ENCODE results near the gene GALNT12. TPM values are rescaled to one million over a fixed set of nuclear protein-coding genes. Genes with fewer than 3 reads are reported as not detected.

The GALNT12 gene
- total RNA-seq, 1 experiment from 2014 or later, result 14.8 TPM

GRCh38 chr9:98886691-98887229 lies 79.3 kb downstream of the GALNT12 start:
- POLR2A ChIA-PET (ENCODE audit: unreplicated experiment), result no interaction called here
- Histone ChIP-seq H3K9ac (ENCODE audit: low read length) (no peak overlapping the region), H3K9me3 (ENCODE audit: low read length) (no peaks in the 10 kb centered on the region), H3K27me3 (ENCODE audit: low read length) (no peaks in the 10 kb centered on the region; the same call in 1 of the 2 replicates), H2AFZ (ENCODE audit: low read length) (no peak overlapping the region), H4K20me1 (ENCODE audit: low read length) (no peaks in the 10 kb centered on the region), H3K4me3 (ENCODE audit: low read length) (no peak overlapping the region), H3K79me2 (ENCODE audit: low read length) (no peaks in the 10 kb centered on the region), H3K9me2 (replicated peaks; ENCODE audit: low read length) (no peaks in the 10 kb centered on the region), H3F3A (ENCODE audit: low read length, unreplicated experiment) (no peaks in the 10 kb centered on the region), H3K27ac (ENCODE audit: low read length) (no peak overlapping the region), H3K4me2 (ENCODE audit: low read length) (no peak overlapping the region), H3K36me3 (ENCODE audit: low read depth, low read length) (no peaks in the 10 kb centered on the region), H3K4me1 (ENCODE audit: insufficient read depth, low read length) (no peaks in the 10 kb centered on the region)
- TF ChIP-seq EZH2phosphoT487 (IDR thresholded peaks at IDR 0.05; ENCODE audit: borderline replicate concordance, low read length), result no peak
- no peak for TF ChIP-seq EZH2 (IDR thresholded peaks at IDR 0.05; ENCODE audit: low read length, unreplicated experiment)
- no peak for TF ChIP-seq CTCF (conservative IDR thresholded peaks at IDR 0.05; ENCODE audit: low read depth, low read length)
- no peak for DNase-seq
- CTCF ChIA-PET, result no interaction called here
- no peak for ATAC-seq
- intact Hi-C loops (cut with micrococcal nuclease), result no loop called here
- BruUV-seq (replicated peaks), result no TSS peak

GRCh38 chr9:98887918-98888510 lies 80.5 kb downstream of the GALNT12 start:
- peak; percentile 58 for DNase-seq
- Histone ChIP-seq H3K79me2 (ENCODE audit: low read length) (no peaks in the 10 kb centered on the region), H3K4me3 (ENCODE audit: low read length) (no peak overlapping the region), H3F3A (ENCODE audit: low read length, unreplicated experiment) (no peaks in the 10 kb centered on the region), H3K27ac (ENCODE audit: low read length) (no peak overlapping the region), H3K9me3 (ENCODE audit: low read length) (no peaks in the 10 kb centered on the region), H3K9ac (ENCODE audit: low read length) (no peak overlapping the region), H3K4me2 (ENCODE audit: low read length) (no peak overlapping the region), H3K27me3 (ENCODE audit: low read length) (no peaks in the 10 kb centered on the region; the same call in 1 of the 2 replicates), H3K9me2 (replicated peaks; ENCODE audit: low read length) (no peaks in the 10 kb centered on the region), H3K4me1 (ENCODE audit: insufficient read depth, low read length) (no peaks in the 10 kb centered on the region), H4K20me1 (ENCODE audit: low read length) (no peaks in the 10 kb centered on the region), H2AFZ (ENCODE audit: low read length) (no peak overlapping the region), H3K36me3 (ENCODE audit: low read depth, low read length) (no peaks in the 10 kb centered on the region)
- ChIA-PET CTCF (no interaction called here), POLR2A (ENCODE audit: unreplicated experiment) (no interaction called here)
- BruUV-seq (replicated peaks), result no TSS peak
- intact Hi-C loops (cut with micrococcal nuclease), result no loop called here
- TF ChIP-seq EZH2 (IDR thresholded peaks at IDR 0.05; ENCODE audit: low read length, unreplicated experiment) (no peak), CTCF (conservative IDR thresholded peaks at IDR 0.05; ENCODE audit: low read depth, low read length) (no peak), EZH2phosphoT487 (IDR thresholded peaks at IDR 0.05; ENCODE audit: borderline replicate concordance, low read length) (no peak)
- ATAC-seq, result no peak; the same call in 1 of the 2 replicates

- intact Hi-C loops (cut with micrococcal nuclease), result no loop called here
- ChIA-PET POLR2A (ENCODE audit: unreplicated experiment) (no interaction called here), CTCF (no interaction called here)
- ATAC-seq, result no peak
- H3K79me2 ChIP-seq (ENCODE audit: low read length), result no peaks in the 10 kb centered on the region
- no peak overlapping the region for H2AFZ ChIP-seq (ENCODE audit: low read length)
- no peak overlapping the region for H3K27ac ChIP-seq (ENCODE audit: low read length)
- no peak for DNase-seq
- no peaks in the 10 kb centered on the region for H3K9me2 ChIP-seq (replicated peaks; ENCODE audit: low read length)
- no peak overlapping the region for H3K4me3 ChIP-seq (ENCODE audit: low read length)
- H3F3A ChIP-seq (ENCODE audit: low read length, unreplicated experiment), result no peaks in the 10 kb centered on the region
- BruUV-seq (replicated peaks), result no TSS peak
- TF ChIP-seq CTCF (conservative IDR thresholded peaks at IDR 0.05; ENCODE audit: low read depth, low read length) (no peak), EZH2phosphoT487 (IDR thresholded peaks at IDR 0.05; ENCODE audit: borderline replicate concordance, low read length) (no peak), EZH2 (IDR thresholded peaks at IDR 0.05; ENCODE audit: low read length, unreplicated experiment) (no peak)
- no peak overlapping the region for H3K4me2 ChIP-seq (ENCODE audit: low read length)
- no peaks in the 10 kb centered on the region for H4K20me1 ChIP-seq (ENCODE audit: low read length)
- H3K4me1 ChIP-seq (ENCODE audit: insufficient read depth, low read length), result no peaks in the 10 kb centered on the region
- no peak overlapping the region for H3K9ac ChIP-seq (ENCODE audit: low read length)
- no peaks in the 10 kb centered on the region for H3K36me3 ChIP-seq (ENCODE audit: low read depth, low read length)
- no peaks in the 10 kb centered on the region for H3K9me3 ChIP-seq (ENCODE audit: low read length)
- no peaks in the 10 kb centered on the region; the same call in 1 of the 2 replicates for H3K27me3 ChIP-seq (ENCODE audit: low read length)
Observed at GRCh38 chr9:98888801-98889421, 81.4 kb downstream of the GALNT12 start.
